Ishikawa (cell line): ENCODE measurements around the gene CACNB2.

Source experiments
- CEBPB ChIP-seq: IDR thresholded peaks from 2 replicates; pipeline ENCODE4 v1.6.1; 2012
- CREB1 ChIP-seq: IDR thresholded peaks from 2 replicates; pipeline ENCODE4 v1.6.1; 2012; ENCODE audit warnings: low read depth
- EGR1 ChIP-seq: IDR thresholded peaks from 2 replicates; pipeline ENCODE4 v1.6.1; 2012
- EP300 ChIP-seq: IDR thresholded peaks from 2 replicates; pipeline ENCODE4 v1.6.1; 2012; ENCODE audit warnings: borderline replicate concordance
- FOXM1 ChIP-seq: IDR thresholded peaks from 2 replicates; pipeline ENCODE4 v1.6.1; 2012; ENCODE audit warnings: low read depth, borderline replicate concordance
- MAX ChIP-seq: IDR thresholded peaks from 2 replicates; pipeline ENCODE4 v1.6.1; 2012
- NFIC ChIP-seq: IDR thresholded peaks from 2 replicates; pipeline ENCODE4 v1.6.1; 2012
- RAD21 ChIP-seq: IDR thresholded peaks from 2 replicates; pipeline ENCODE4 v1.6.1; 2012; ENCODE audit warnings: low read depth
- REST ChIP-seq: IDR thresholded peaks from 2 replicates; pipeline ENCODE4 v1.6.1; 2012; ENCODE audit warnings: low read depth, mild to moderate bottlenecking
- TAF1 ChIP-seq: IDR thresholded peaks from 2 replicates; pipeline ENCODE4 v1.6.1; 2012; ENCODE audit warnings: low read depth, mild to moderate bottlenecking
- TCF12 ChIP-seq: IDR thresholded peaks from 2 replicates; pipeline ENCODE4 v1.6.1; 2012; ENCODE audit warnings: low read depth
- TEAD4 ChIP-seq: IDR thresholded peaks from 2 replicates; pipeline ENCODE4 v1.6.1; 2012
- USF1 ChIP-seq: IDR thresholded peaks from 2 replicates; pipeline ENCODE4 v1.6.1; 2012
- YY1 ChIP-seq: IDR thresholded peaks from 2 replicates; pipeline ENCODE4 v1.6.1; 2012; ENCODE audit warnings: low read depth
- ZBTB7A ChIP-seq: IDR thresholded peaks from 2 replicates; pipeline ENCODE4 v1.6.1; 2012; ENCODE audit warnings: low read depth

CACNB2 gene

GRCh38 chr10:18421726-18422293 is 281.6 kb downstream of the CACNB2 start:
- no peak for TF ChIP-seq ZBTB7A
- no peak for TF ChIP-seq TAF1
- TF ChIP-seq FOXM1 = no peak
- no peak for TF ChIP-seq USF1
- no peak for TF ChIP-seq CEBPB
- no peak for TF ChIP-seq EP300

- TF ChIP-seq MAX = no peak
These were observed 282.9 kb downstream of the CACNB2 start for GRCh38 chr10:18423058-18423637.

- TF ChIP-seq TCF12 = no peak
- no peak for TF ChIP-seq EGR1
- TF ChIP-seq EP300 = no peak
- TF ChIP-seq YY1 = no peak
- TF ChIP-seq ZBTB7A = no peak
- TF ChIP-seq FOXM1 = no peak
These were observed 284.0 kb downstream of the CACNB2 start for GRCh38 chr10:18424200-18424599.

GRCh38 chr10:18429335-18429734 is 289.1 kb downstream of the CACNB2 start:
- no peak for TF ChIP-seq CEBPB
- no peak for TF ChIP-seq TEAD4
- no peak for TF ChIP-seq EGR1
- no peak for TF ChIP-seq REST
- TF ChIP-seq FOXM1 = no peak
- no peak for TF ChIP-seq TCF12
- TF ChIP-seq RAD21 = no peak

GRCh38 chr10:18436902-18437301 is 296.7 kb downstream of the CACNB2 start:
- TF ChIP-seq REST (no peak), RAD21 (no peak), CEBPB (no peak), TCF12 (no peak), ZBTB7A (no peak), NFIC (no peak), CREB1 (no peak), TAF1 (no peak), YY1 (no peak), EGR1 (no peak), EP300 (no peak), MAX (no peak), TEAD4 (no peak), USF1 (no peak), FOXM1 (no peak)

- TF ChIP-seq YY1 (no peak), TEAD4 (no peak), EGR1 (no peak), ZBTB7A (no peak), USF1 (no peak), REST (no peak), FOXM1 (no peak), TCF12 (no peak), NFIC (no peak), EP300 (no peak), CREB1 (no peak)
These were observed 297.3 kb downstream of the CACNB2 start for GRCh38 chr10:18437486-18437885.
